Kidney (tissue), 14 donors: Measurements from ENCODE around the gene PRKCE. TPM values are rescaled to one million over a fixed set of nuclear protein-coding genes. Genes with fewer than 3 reads are reported as not detected.
A peak's percentile ranks its signal among the peaks of the same experiment; 100 is the strongest.

Experiments
- DNase-seq, 5 donors: peaks; one replicate each; pipeline ENCODE4 v3.0.0-alpha.2; 2013 to 2020
- FAIRE-seq: peaks from 2 replicates; lab custom pipeline; 2012; peaks lifted over from hg19 to GRCh38; lab: Jason Lieb, UNC
- H3K27ac ChIP-seq, 2 donors: one replicate each; pipeline ENCODE4 v1.7.0; 2013; ENCODE audit warnings: low read depth in 2 of 2, low read length in 2 of 2, inconsistent platforms in 1 of 2
- H3K27me3 ChIP-seq: one replicate; pipeline ENCODE4 v1.7.1; 2013; ENCODE audit warnings: low read length, inconsistent platforms; ENCODE audit not compliant: control insufficient read depth, insufficient read depth
- H3K36me3 ChIP-seq, 3 donors: one replicate each; pipeline versions ENCODE4 v1.7.0 to v1.7.1; 2013; ENCODE audit warnings: low read length in 3 of 3, control low read depth in 1 of 3, inconsistent platforms in 1 of 3; ENCODE audit not compliant: insufficient read depth in 3 of 3, control insufficient read depth in 2 of 3
- H3K4me1 ChIP-seq, 3 donors: one replicate each; pipeline versions ENCODE4 v1.7.0 to v1.7.1; 2013; ENCODE audit warnings: low read length in 3 of 3, inconsistent platforms in 1 of 3, low read depth in 1 of 3; ENCODE audit not compliant: control insufficient read depth in 2 of 3, insufficient read depth in 2 of 3
- H3K4me3 ChIP-seq, 3 donors: one replicate each; pipeline versions ENCODE4 v1.7.0 to v1.8.1; 2013; ENCODE audit warnings: low read length in 3 of 3, control low read depth in 1 of 3, inconsistent platforms in 1 of 3
- H3K9ac ChIP-seq, 3 donors: one replicate each; pipeline versions ENCODE4 v1.7.0 to v1.7.1; 2013; ENCODE audit warnings: low read length in 3 of 3, control low read depth in 1 of 3, inconsistent platforms in 1 of 3
- H3K9me3 ChIP-seq, 3 donors: one replicate each; pipeline versions ENCODE4 v1.7.0 to v1.7.1; 2013; ENCODE audit warnings: low read length in 3 of 3, control low read depth in 1 of 3, inconsistent platforms in 1 of 3; ENCODE audit not compliant: control insufficient read depth in 2 of 3, insufficient read depth in 1 of 3
- intact Hi-C: fragments of 100-400 bp; cut with DNase I; formaldehyde crosslinking; loops from one replicate; pipeline ENCODE4 v1.11.1; 2022
- polyA plus RNA-seq: library from polyadenylated mRNA; stranded (reverse); fragments of 350-450 nt; fragmentation: Illumina TruSeq; extraction: RNeasy Lipid Tissue Mini Kit (QIAGEN cat#74804); gene quantifications from one replicate; pipeline ENCODE4 v1.2.3, GENCODE V29; 2014; ENCODE audit warnings: low read depth, low replicate concordance; ENCODE audit not compliant: insufficient read depth
- total RNA-seq: library from RNA; stranded (reverse); fragmentation: NEBNext Ultra II Directional; extraction: Animal tissue kit (Norgen Biotek cat#: 25700); gene quantifications from one replicate; pipeline ENCODE4 v1.2.1, GENCODE V29; 2021
- TF ChIP-seq, protein P1 (sequence below): IDR thresholded peaks from 3 replicates; pipeline ENCODE4 v1.5.1; 2012; ENCODE audit warnings: mild to moderate bottlenecking, moderate library complexity, borderline replicate concordance; ENCODE audit not compliant: insufficient read depth; ENCODE audit errors: extremely low read depth
- donor health status: control.
- donor health status: control.
- donor health status: control.
- donor health status: control.
- donor health status: control.
- donor health status: DM: yes; HTN: yes; CAD: no.
- donor health status: Normal renal cell carcinoma (clear cell type).

Gene PRKCE
- total and polyA plus RNA-seq, 2 donors from 2014 or later, result 11.1 to 27.3 TPM

DNA sequence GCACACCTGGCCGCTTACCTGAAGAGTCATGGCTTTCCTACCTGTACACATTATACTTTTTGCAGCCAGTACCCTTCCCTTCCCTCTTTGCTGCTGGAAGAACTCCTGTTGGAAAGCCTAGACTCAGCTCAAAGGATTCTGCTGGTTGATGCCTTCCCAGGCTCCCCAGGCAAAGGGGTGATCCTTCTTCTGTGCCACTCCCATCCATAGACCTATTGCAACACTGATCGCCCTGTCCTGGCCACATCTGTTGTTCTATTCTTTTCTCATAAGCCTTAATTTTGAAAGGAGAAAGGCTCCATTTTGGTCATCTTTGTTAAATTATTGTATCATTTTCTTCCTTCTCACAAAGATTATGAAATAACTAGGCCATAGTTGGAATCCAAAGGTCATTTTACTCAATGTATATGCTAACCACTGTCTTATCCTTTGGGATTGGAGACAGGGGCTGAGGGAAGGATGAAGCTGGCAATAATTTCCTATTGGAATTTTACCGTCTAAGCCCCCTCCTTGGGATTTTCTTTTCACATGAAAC, 3.4 kb upstream of the PRKCE start:
- peaks cover 7 to 24% (median 18%) of the 10 kb centered on the region in 3 donors for H3K4me1 ChIP-seq
- H3K36me3 ChIP-seq, result no peaks in the 10 kb centered on the region
- peak overlapping the region in 1 of 3 donors; percentile 29 for H3K9ac ChIP-seq
- no peaks in the 10 kb centered on the region for H3K9me3 ChIP-seq
- TF ChIP-seq, protein P1, sequence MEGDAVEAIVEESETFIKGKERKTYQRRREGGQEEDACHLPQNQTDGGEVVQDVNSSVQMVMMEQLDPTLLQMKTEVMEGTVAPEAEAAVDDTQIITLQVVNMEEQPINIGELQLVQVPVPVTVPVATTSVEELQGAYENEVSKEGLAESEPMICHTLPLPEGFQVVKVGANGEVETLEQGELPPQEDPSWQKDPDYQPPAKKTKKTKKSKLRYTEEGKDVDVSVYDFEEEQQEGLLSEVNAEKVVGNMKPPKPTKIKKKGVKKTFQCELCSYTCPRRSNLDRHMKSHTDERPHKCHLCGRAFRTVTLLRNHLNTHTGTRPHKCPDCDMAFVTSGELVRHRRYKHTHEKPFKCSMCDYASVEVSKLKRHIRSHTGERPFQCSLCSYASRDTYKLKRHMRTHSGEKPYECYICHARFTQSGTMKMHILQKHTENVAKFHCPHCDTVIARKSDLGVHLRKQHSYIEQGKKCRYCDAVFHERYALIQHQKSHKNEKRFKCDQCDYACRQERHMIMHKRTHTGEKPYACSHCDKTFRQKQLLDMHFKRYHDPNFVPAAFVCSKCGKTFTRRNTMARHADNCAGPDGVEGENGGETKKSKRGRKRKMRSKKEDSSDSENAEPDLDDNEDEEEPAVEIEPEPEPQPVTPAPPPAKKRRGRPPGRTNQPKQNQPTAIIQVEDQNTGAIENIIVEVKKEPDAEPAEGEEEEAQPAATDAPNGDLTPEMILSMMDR, result no peak
- FAIRE-seq, result no peak
- no peaks in the 10 kb centered on the region for H3K27me3 ChIP-seq
- no peak for DNase-seq
- peak overlapping the region; percentile 7 to 34 for H3K27ac ChIP-seq
- no peak overlapping the region for H3K4me3 ChIP-seq
- intact Hi-C loops, result loop anchor here (10.0 kb wide), 1 partner anchor 127 kb away; no protein-coding TSS in a partner anchor

DNA sequence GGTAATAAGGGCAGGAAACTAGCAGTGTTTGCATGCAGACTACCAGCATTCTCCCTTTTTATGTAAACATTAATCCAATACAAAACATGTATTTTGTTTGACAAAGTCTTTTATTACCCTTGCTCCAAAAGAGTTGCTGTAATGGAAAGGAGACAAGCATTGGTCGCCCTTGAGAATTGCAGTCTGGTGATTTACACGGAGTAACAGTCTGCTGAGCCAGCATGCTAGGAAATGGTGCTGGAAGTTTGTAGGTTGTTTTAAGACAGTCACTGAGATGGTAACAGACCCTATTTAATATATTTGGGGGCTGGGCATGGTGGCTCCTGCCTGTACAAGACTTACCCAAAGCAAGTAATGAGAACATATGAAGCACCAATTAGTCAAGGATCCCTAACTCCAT, 2.8 kb upstream of the PRKCE start:
- Histone ChIP-seq H3K27ac (no peak overlapping the region), H3K9ac (no peak overlapping the region), H3K36me3 (no peaks in the 10 kb centered on the region), H3K4me3 (peak overlapping the region in 1 of 3 donors; percentile 7), H3K9me3 (no peaks in the 10 kb centered on the region), H3K27me3 (no peaks in the 10 kb centered on the region), H3K4me1 (peaks cover 7 to 26% (median 18%) of the 10 kb centered on the region in 3 donors)
- intact Hi-C loops, result loop anchor here (10.0 kb wide), 1 partner anchor 126 kb away; no protein-coding TSS in a partner anchor
- no peak for FAIRE-seq
- peak in 2 of 5 donors; percentile 30 to 31 for DNase-seq
- TF ChIP-seq, protein P1, result no peak

DNA sequence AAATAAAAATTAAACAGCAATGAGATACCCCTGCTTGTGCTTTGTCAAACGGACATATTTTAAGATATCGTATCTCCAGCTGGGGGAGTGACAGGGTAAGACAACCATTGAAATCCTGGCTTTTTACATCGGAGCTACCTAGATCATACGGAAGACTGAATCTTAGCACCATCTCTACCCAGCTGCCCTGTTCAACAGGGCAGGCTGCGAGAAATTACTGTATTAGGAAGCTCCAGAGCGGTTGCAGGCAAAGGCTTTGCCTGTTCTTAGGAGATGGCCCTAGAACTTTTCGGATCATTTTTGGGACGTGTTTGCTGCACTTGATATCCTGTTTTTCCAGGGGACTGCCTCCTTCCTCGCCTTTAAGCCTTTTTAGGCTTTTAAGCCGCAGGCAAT, 2.0 kb upstream of the PRKCE start:
- Histone ChIP-seq H3K9me3 (no peaks in the 10 kb centered on the region), H3K4me1 (peaks cover 7 to 32% (median 18%) of the 10 kb centered on the region in 3 donors), H3K9ac (peak overlapping the region; percentile 1 to 85 (median 57)), H3K27ac (peak overlapping the region; percentile 97 to 99), H3K36me3 (no peaks in the 10 kb centered on the region), H3K4me3 (peak overlapping the region; percentile 46 to 95 (median 76)), H3K27me3 (no peaks in the 10 kb centered on the region)
- intact Hi-C loops, result loop anchor here (10.0 kb wide), 1 partner anchor 125 kb away; no protein-coding TSS in a partner anchor
- FAIRE-seq (no peak), DNase-seq (peak in 2 of 5 donors; percentile 24 to 45)
- TF ChIP-seq, protein P1, result no peak
